Neural progenitor cell (in vitro differentiated cells): Measurements from ENCODE around the gene PHACTR1.

Experiments
- EZH2phosphoT487 ChIP-seq: fragments of 200-600 bp; sonication (generic); IDR thresholded peaks from 2 replicates; pipeline ENCODE4 v1.6.1; 2017; ENCODE audit warnings: antibody characterized with exemption
- TF ChIP-seq, protein P1 (sequence below): fragments of 200-600 bp; sonication (generic); IDR thresholded peaks from 2 replicates; pipeline ENCODE4 v1.5.1; 2017; ENCODE audit warnings: antibody characterized with exemption, mild to moderate bottlenecking

GRCh38 chr6:13260831-13261230, 544.3 kb downstream of the PHACTR1 start:
- TF ChIP-seq EZH2phosphoT487 = no peak
- TF ChIP-seq, protein P1, sequence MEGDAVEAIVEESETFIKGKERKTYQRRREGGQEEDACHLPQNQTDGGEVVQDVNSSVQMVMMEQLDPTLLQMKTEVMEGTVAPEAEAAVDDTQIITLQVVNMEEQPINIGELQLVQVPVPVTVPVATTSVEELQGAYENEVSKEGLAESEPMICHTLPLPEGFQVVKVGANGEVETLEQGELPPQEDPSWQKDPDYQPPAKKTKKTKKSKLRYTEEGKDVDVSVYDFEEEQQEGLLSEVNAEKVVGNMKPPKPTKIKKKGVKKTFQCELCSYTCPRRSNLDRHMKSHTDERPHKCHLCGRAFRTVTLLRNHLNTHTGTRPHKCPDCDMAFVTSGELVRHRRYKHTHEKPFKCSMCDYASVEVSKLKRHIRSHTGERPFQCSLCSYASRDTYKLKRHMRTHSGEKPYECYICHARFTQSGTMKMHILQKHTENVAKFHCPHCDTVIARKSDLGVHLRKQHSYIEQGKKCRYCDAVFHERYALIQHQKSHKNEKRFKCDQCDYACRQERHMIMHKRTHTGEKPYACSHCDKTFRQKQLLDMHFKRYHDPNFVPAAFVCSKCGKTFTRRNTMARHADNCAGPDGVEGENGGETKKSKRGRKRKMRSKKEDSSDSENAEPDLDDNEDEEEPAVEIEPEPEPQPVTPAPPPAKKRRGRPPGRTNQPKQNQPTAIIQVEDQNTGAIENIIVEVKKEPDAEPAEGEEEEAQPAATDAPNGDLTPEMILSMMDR = no peak
